ENCODE data around the gene ELMO2. TPM values are rescaled to one million over a fixed set of nuclear protein-coding genes. Genes with fewer than 3 reads are reported as not detected.

Gene ELMO2
- total and polyA plus RNA-seq, 8 donors: 9.9 to 37.7 (median 22.5) TPM

- Histone ChIP-seq H3K4me3 (no peak overlapping the region), H3K9me3 (no peaks in the 10 kb centered on the region), H3K36me3 (no peaks in the 10 kb centered on the region), H3K27me3 (peaks cover 0 to 35% (median 5%) of the 10 kb centered on the region in 3 donors), H3K4me1 (no peaks in the 10 kb centered on the region), H3K27ac (no peak overlapping the region)
- DNase-seq: no peak
- 79 to 86% (median 81%) methylated on average over 8 of the region's 8 CpGs for WGBS, 5 donors
- intact Hi-C loops (cut with DNase I; ENCODE audit: low total_unique reads): no loop called here
- no peak for TF ChIP-seq POLR2A (IDR thresholded peaks at IDR 0.05)
- TF ChIP-seq POLR2AphosphoS5 (IDR thresholded peaks at IDR 0.05): no peak
- no peak for TF ChIP-seq EP300 (IDR thresholded peaks at IDR 0.05)
- no peak for TF ChIP-seq CTCF (IDR thresholded peaks at IDR 0.05)
Observed at GRCh38 chr20:46433051-46433450, 26.6 kb upstream of the ELMO2 start.

GRCh38 chr20:46430921-46431712 is 24.7 kb upstream of the ELMO2 start:
- Histone ChIP-seq H3K4me1 (no peaks in the 10 kb centered on the region), H3K4me3 (no peak overlapping the region), H3K27me3 (peaks cover 0 to 36% (median 5%) of the 10 kb centered on the region in 3 donors), H3K27ac (no peak overlapping the region), H3K9me3 (no peaks in the 10 kb centered on the region), H3K36me3 (no peaks in the 10 kb centered on the region)
- DNase-seq: no peak
- intact Hi-C loops (cut with DNase I; ENCODE audit: low total_unique reads): no loop called here
- TF ChIP-seq POLR2AphosphoS5 (IDR thresholded peaks at IDR 0.05): no peak
- TF ChIP-seq POLR2A (IDR thresholded peaks at IDR 0.05): no peak
- no peak for TF ChIP-seq EP300 (IDR thresholded peaks at IDR 0.05)
- no peak for TF ChIP-seq CTCF (IDR thresholded peaks at IDR 0.05)
- WGBS, 5 donors: 75 to 85% (median 80%) methylated on average over 15 of the region's 15 CpGs

- intact Hi-C loops (cut with DNase I; ENCODE audit: low total_unique reads): no loop called here
- H3K9me3 ChIP-seq: no peaks in the 10 kb centered on the region
- H3K4me3 ChIP-seq: no peak overlapping the region
- H3K36me3 ChIP-seq: no peaks in the 10 kb centered on the region
- H3K27ac ChIP-seq: no peak overlapping the region
- TF ChIP-seq POLR2AphosphoS5 (IDR thresholded peaks at IDR 0.05): no peak
- TF ChIP-seq CTCF (IDR thresholded peaks at IDR 0.05): no peak
- TF ChIP-seq POLR2A (IDR thresholded peaks at IDR 0.05): no peak
- TF ChIP-seq EP300 (IDR thresholded peaks at IDR 0.05): no peak
- no peak for DNase-seq
- peaks cover 0 to 52% (median 0%) of the 10 kb centered on the region in 3 donors for H3K27me3 ChIP-seq
- no peaks in the 10 kb centered on the region for H3K4me1 ChIP-seq
Observed at GRCh38 chr20:46427384-46427783, 21.0 kb upstream of the ELMO2 start.

GRCh38 chr20:46423882-46424482 is 17.6 kb upstream of the ELMO2 start:
- Histone ChIP-seq H3K4me1 (no peaks in the 10 kb centered on the region), H3K9me3 (no peaks in the 10 kb centered on the region), H3K4me3 (no peak overlapping the region), H3K27me3 (peaks cover 0 to 38% (median 0%) of the 10 kb centered on the region in 3 donors), H3K27ac (no peak overlapping the region), H3K36me3 (no peaks in the 10 kb centered on the region)
- DNase-seq: no peak
- TF ChIP-seq POLR2AphosphoS5 (IDR thresholded peaks at IDR 0.05): no peak
- no peak for TF ChIP-seq CTCF (IDR thresholded peaks at IDR 0.05)
- TF ChIP-seq EP300 (IDR thresholded peaks at IDR 0.05): no peak
- no peak for TF ChIP-seq POLR2A (IDR thresholded peaks at IDR 0.05)
- intact Hi-C loops (cut with DNase I; ENCODE audit: low total_unique reads): no loop called here
- WGBS, 5 donors: 91 to 100% (median 96%) methylated on average over 2 of the region's 2 CpGs

Data from stomach (tissue), 9 donors.